IMR-90 (cell line): ENCODE measurements around the gene ST6GALNAC2. TPM values are rescaled to one million over a fixed set of nuclear protein-coding genes. Genes with fewer than 3 reads are reported as not detected.
A peak's percentile ranks its signal among the peaks of the same experiment; 100 is the strongest.

Experiments used
- ATAC-seq: fragments of 200-7000 bp; cut with Tn5 transposase; 2 replicates; pipeline ENCODE4 v1.9.1; 2020; ENCODE audit warnings: low read depth, mild to moderate bottlenecking, moderate library complexity
- BruUV-seq: library from RNA; stranded (reverse); fragments of 400-500 nt; replicated peaks from 2 replicates; lab custom pipeline; 2021; lab: Mats Ljungman, UMichigan
- CTCF ChIA-PET: fragments of 300-600 bp; formaldehyde crosslinking; extraction: SDS; loops from one replicate; lab custom pipeline; 2021; ENCODE audit warnings: antibody characterized with exemption; lab: Yijun Ruan, JAX
- POLR2A ChIA-PET: fragments of 300-600 bp; sonication (Branson Sonifier 250); formaldehyde crosslinking; loops from one replicate; lab custom pipeline; 2022; ENCODE audit warnings: antibody characterized with exemption; ENCODE audit not compliant: unreplicated experiment; lab: Charles Lee
- DNase-seq: peaks from one replicate; pipeline ENCODE4 v3.0.0; 2013
- H2AFZ ChIP-seq: replicated peaks from 2 replicates; pipeline ENCODE3; 2013; ENCODE audit warnings: low read length, mild to moderate bottlenecking; ENCODE audit not compliant: poor library complexity
- H2AK5ac ChIP-seq: 2 replicates; pipeline ENCODE4 v1.6.1; 2013; ENCODE audit warnings: low read depth, low read length, inconsistent platforms
- H2AK9ac ChIP-seq: replicated peaks from 2 replicates; pipeline ENCODE3; 2013; ENCODE audit warnings: mild to moderate bottlenecking, low read depth, low read length, moderate library complexity; ENCODE audit not compliant: poor library complexity
- H2BK120ac ChIP-seq: 2 replicates; pipeline ENCODE4 v1.6.1; 2013; ENCODE audit warnings: low read depth, low read length, inconsistent platforms
- H2BK15ac ChIP-seq: 3 replicates; pipeline ENCODE4 v1.6.1; 2013; ENCODE audit warnings: low read depth, low read length, inconsistent platforms
- H2BK20ac ChIP-seq: 2 replicates; pipeline ENCODE4 v1.6.1; 2013; ENCODE audit warnings: low read depth, mild to moderate bottlenecking, inconsistent platforms, low read length, moderate library complexity
- H2BK5ac ChIP-seq: 2 replicates; pipeline ENCODE4 v1.6.1; 2013; ENCODE audit warnings: mild to moderate bottlenecking, low read depth, low read length, inconsistent platforms; ENCODE audit not compliant: poor library complexity, severe bottlenecking
- H3K14ac ChIP-seq: replicated peaks from 2 replicates; pipeline ENCODE4 v1.6.1; 2013; ENCODE audit warnings: low read depth, low read length, inconsistent platforms
- H3K18ac ChIP-seq: 2 replicates; pipeline ENCODE4 v1.6.1; 2013; ENCODE audit warnings: low read depth, low read length, control low read depth
- H3K23ac ChIP-seq: 2 replicates; pipeline ENCODE4 v1.6.1; 2013; ENCODE audit warnings: low read depth, low read length, inconsistent platforms
- H3K27ac ChIP-seq: 2 replicates; pipeline ENCODE4 v1.5.1; 2013; ENCODE audit warnings: mild to moderate bottlenecking, control low read depth, low read length; ENCODE audit not compliant: insufficient read depth
- H3K27me3 ChIP-seq: 2 replicates; pipeline ENCODE4 v1.6.1; 2013; ENCODE audit warnings: low read length; ENCODE audit not compliant: control insufficient read depth, insufficient read depth
- H3K36me3 ChIP-seq: 2 replicates; pipeline ENCODE4 v1.6.1; 2013; ENCODE audit warnings: low read length, mixed read lengths; ENCODE audit not compliant: control insufficient read depth, insufficient read depth
- H3K4ac ChIP-seq: 2 replicates; pipeline ENCODE4 v1.6.1; 2013; ENCODE audit warnings: low read depth, low read length, inconsistent platforms
- H3K4me1 ChIP-seq: 2 replicates; pipeline ENCODE4 v1.6.1; 2013; ENCODE audit warnings: low read length, mixed read lengths; ENCODE audit not compliant: control insufficient read depth, insufficient read depth
- H3K4me2 ChIP-seq: 2 replicates; pipeline ENCODE4 v1.6.1; 2013; ENCODE audit warnings: low read depth, mild to moderate bottlenecking, control low read depth, low read length, moderate library complexity
- H3K4me3 ChIP-seq: 2 replicates; pipeline ENCODE4 v1.5.1; 2013; ENCODE audit warnings: low read depth, mild to moderate bottlenecking, control low read depth, low read length, moderate library complexity; ENCODE audit not compliant: insufficient read depth
- H3K56ac ChIP-seq: 2 replicates; pipeline ENCODE4 v1.6.1; 2013; ENCODE audit warnings: low read length, inconsistent platforms; ENCODE audit not compliant: insufficient read depth; ENCODE audit errors: extremely low read depth
- H3K79me1 ChIP-seq, 2 experiments: 2 replicates each; pipeline ENCODE4 v1.6.1; 2013; ENCODE audit warnings: low read length in 2 of 2, inconsistent platforms in 1 of 2, low read depth in 1 of 2
- H3K9ac ChIP-seq: 2 replicates; pipeline ENCODE4 v1.6.1; 2013; ENCODE audit warnings: low read depth, low read length, control low read depth
- H3K9me1 ChIP-seq: 2 replicates; pipeline ENCODE4 v1.6.1; 2013; ENCODE audit warnings: low read length, inconsistent platforms; ENCODE audit not compliant: insufficient read depth
- H3K9me3 ChIP-seq: 2 replicates; pipeline ENCODE4 v1.6.1; 2013; ENCODE audit warnings: low read length; ENCODE audit not compliant: control insufficient read depth, insufficient read depth
- H4K20me1 ChIP-seq: 2 replicates; pipeline ENCODE4 v1.6.1; 2013; ENCODE audit warnings: low read length, inconsistent platforms; ENCODE audit not compliant: insufficient read depth
- H4K5ac ChIP-seq: 2 replicates; pipeline ENCODE4 v1.6.1; 2013; ENCODE audit warnings: mild to moderate bottlenecking, low read depth, low read length, control low read depth
- H4K8ac ChIP-seq, 2 experiments: 2 replicates each; pipeline ENCODE4 v1.6.1; 2013; ENCODE audit warnings: low read depth in 2 of 2, low read length in 2 of 2, control low read depth in 1 of 2, inconsistent platforms in 1 of 2
- H4K91ac ChIP-seq: 2 replicates; pipeline ENCODE4 v1.6.1; 2013; ENCODE audit warnings: low read depth, low read length, inconsistent platforms; ENCODE audit not compliant: insufficient read depth
- BHLHE40 ChIP-seq: fragments of 150-350 bp; IDR thresholded peaks from 2 replicates; pipeline ENCODE4 v1.6.1; 2016; ENCODE audit warnings: mild to moderate bottlenecking, low read depth, low read length
- CEBPB ChIP-seq: IDR thresholded peaks from 2 replicates; pipeline ENCODE4 v1.6.1; 2012; ENCODE audit warnings: low read depth, low read length, improper control_type of control experiment
- ELK1 ChIP-seq: fragments of 150-350 bp; IDR thresholded peaks from 2 replicates; pipeline ENCODE4 v1.6.1; 2016; ENCODE audit warnings: low read depth, mild to moderate bottlenecking, low read length, moderate library complexity, borderline replicate concordance
- MAFK ChIP-seq: IDR thresholded peaks from 2 replicates; pipeline ENCODE4 v1.6.1; 2012; ENCODE audit warnings: low read depth, low read length, improper control_type of control experiment
- MAZ ChIP-seq: IDR thresholded peaks from 2 replicates; pipeline ENCODE4 v1.6.1; 2012; ENCODE audit warnings: low read depth, mild to moderate bottlenecking, low read length, improper control_type of control experiment, moderate library complexity, borderline replicate concordance
- MXI1 ChIP-seq: IDR thresholded peaks from 2 replicates; pipeline ENCODE4 v1.6.1; 2012; ENCODE audit warnings: low read depth, mild to moderate bottlenecking, low read length, moderate library complexity, borderline replicate concordance
- POLR2A ChIP-seq: IDR thresholded peaks from 2 replicates; pipeline ENCODE4 v1.6.1; 2012; ENCODE audit warnings: mild to moderate bottlenecking, low read depth, low read length
- RAD21 ChIP-seq: IDR thresholded peaks from 2 replicates; pipeline ENCODE4 v1.6.1; 2012; ENCODE audit warnings: low read length, improper control_type of control experiment
- RFX5 ChIP-seq: IDR thresholded peaks from 2 replicates; pipeline ENCODE4 v1.8.0; 2012; ENCODE audit warnings: low read depth, mild to moderate bottlenecking, low read length, moderate library complexity
- WGBS, 2 experiments: methylation state at CpG; one replicate each; pipeline versions ENCODE4 v1.1.5 to v1.1.7; 2013; ENCODE audit warnings: missing lambda C conversion rate in 2 of 2; ENCODE audit not compliant: insufficient read length in 1 of 2; ENCODE audit errors: extremely low coverage in 2 of 2; 5-methylcytosine and 5-hydroxymethylcytosine counted together
- dilution Hi-C: fragments of 300-500 bp; cut with HindIII; formaldehyde crosslinking; loops from one replicate; pipeline ENCODE4 v1.14.3; 2018; ENCODE audit warnings: low sequenced_read_pairs; ENCODE audit not compliant: unreplicated experiment
- in situ Hi-C: fragments of 300-500 bp; cut with MboI; formaldehyde crosslinking; loops from 3 replicates; pipeline ENCODE4 v1.14.3; 2019; ENCODE audit warnings: low sequenced_read_pairs, inconsistent platforms, mixed read lengths
- intact Hi-C: fragments of 100-400 bp; cut with micrococcal nuclease; formaldehyde crosslinking; loops from 2 replicates; pipeline ENCODE4 v1.10.0; 2022
- polyA plus RNA-seq, 3 experiments: library from polyadenylated mRNA; depleted of rRNA; stranded (reverse); fragments of >200 nt; gene quantifications; 2 replicates each; pipeline ENCODE4 v1.2.3, GENCODE V29; 2012; ENCODE audit warnings: low replicate concordance in 1 of 3
- total RNA-seq: library from RNA; depleted of rRNA; stranded (reverse); fragments of >200 nt; gene quantifications from 2 replicates; pipeline ENCODE4 v1.2.3, GENCODE V29; 2012
- TF ChIP-seq, protein P1 (sequence below): conservative IDR thresholded peaks from 2 replicates; pipeline ENCODE4 v1.5.1; 2012; ENCODE audit warnings: mild to moderate bottlenecking, low read depth, low read length, improper control_type of control experiment

Gene ST6GALNAC2
- total and polyA plus RNA-seq, 2 of the 4 experiments (the other 2 are of a cell fraction) = 0.10 TPM; not detected in 1

DNA sequence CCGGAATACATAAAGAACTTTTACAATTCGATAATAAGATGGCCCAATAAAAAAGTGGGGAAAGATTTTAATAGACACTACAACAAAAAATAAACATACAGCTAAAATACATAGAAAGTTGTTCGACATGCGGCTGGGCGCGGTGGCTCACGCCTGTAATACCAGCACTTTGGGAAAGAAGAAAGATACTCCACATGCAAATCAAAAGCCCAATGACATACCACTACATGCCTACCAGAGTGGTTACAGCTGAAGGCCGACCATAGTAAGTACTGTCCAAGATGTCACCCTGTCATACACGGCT is 36.5 kb downstream of the ST6GALNAC2 start:
- no peak overlapping the region for H3K18ac ChIP-seq
- in situ Hi-C loops = no loop called here
- CTCF ChIA-PET = interaction anchor here (1.1 kb wide), 1 partner anchor 28 kb away, joined by 4 read pairs; no protein-coding TSS in a partner anchor

More for the DNA sequence above, 36.5 kb downstream of the ST6GALNAC2 start:
- Histone ChIP-seq H3K4me3 (no peak overlapping the region), H3K4ac (no peak overlapping the region), H3K27ac (no peak overlapping the region), H3K23ac (no peak overlapping the region), H2AK9ac (no peak overlapping the region), H2BK20ac (0 out of 2 replicates have a peak overlapping the region, but pooled peaks have one; percentile 46), H3K36me3 (no peaks in the 10 kb centered on the region), H4K5ac (no peak overlapping the region), H2AFZ (no peak overlapping the region), H2BK120ac (no peak overlapping the region), H3K9ac (no peak overlapping the region), H3K79me1 (0 out of 4 replicates have a peak, but pooled peaks cover 0 to 12% of the 10 kb centered on the region in 2 experiments), H3K9me3 (no peaks in the 10 kb centered on the region), H3K4me1 (peaks cover 20% of the 10 kb centered on the region), H3K4me2 (no peak overlapping the region), H3K14ac (no peak overlapping the region), H3K56ac (no peak overlapping the region), H2BK5ac (no peak overlapping the region), H4K91ac (no peak overlapping the region), H2BK15ac (no peak overlapping the region), H3K27me3 (no peaks in the 10 kb centered on the region), H3K9me1 (peaks cover 18% of the 10 kb centered on the region), H2AK5ac (no peak overlapping the region), H4K8ac (no peak overlapping the region), H4K20me1 (peaks cover 6% of the 10 kb centered on the region; the same call in 1 of the 2 replicates)
- BruUV-seq = no TSS peak
- POLR2A ChIA-PET = interaction anchor here (0.6 kb wide), 1 partner anchor 82 kb away, joined by 6 read pairs; no protein-coding TSS in a partner anchor
- dilution Hi-C loops (no loop called here), intact Hi-C loops (no loop called here)
- no peak for ATAC-seq
- WGBS, 2 experiments = no CpG with 5 or more reads among the region's 9 CpGs
- DNase-seq = no peak
- TF ChIP-seq RAD21 = no peak
- TF ChIP-seq MAFK = no peak
- TF ChIP-seq POLR2A = no peak
- TF ChIP-seq RFX5 = no peak
- no peak for TF ChIP-seq CEBPB
- no peak for TF ChIP-seq MXI1
- no peak for TF ChIP-seq BHLHE40
- no peak for TF ChIP-seq ELK1
- TF ChIP-seq, protein P1, sequence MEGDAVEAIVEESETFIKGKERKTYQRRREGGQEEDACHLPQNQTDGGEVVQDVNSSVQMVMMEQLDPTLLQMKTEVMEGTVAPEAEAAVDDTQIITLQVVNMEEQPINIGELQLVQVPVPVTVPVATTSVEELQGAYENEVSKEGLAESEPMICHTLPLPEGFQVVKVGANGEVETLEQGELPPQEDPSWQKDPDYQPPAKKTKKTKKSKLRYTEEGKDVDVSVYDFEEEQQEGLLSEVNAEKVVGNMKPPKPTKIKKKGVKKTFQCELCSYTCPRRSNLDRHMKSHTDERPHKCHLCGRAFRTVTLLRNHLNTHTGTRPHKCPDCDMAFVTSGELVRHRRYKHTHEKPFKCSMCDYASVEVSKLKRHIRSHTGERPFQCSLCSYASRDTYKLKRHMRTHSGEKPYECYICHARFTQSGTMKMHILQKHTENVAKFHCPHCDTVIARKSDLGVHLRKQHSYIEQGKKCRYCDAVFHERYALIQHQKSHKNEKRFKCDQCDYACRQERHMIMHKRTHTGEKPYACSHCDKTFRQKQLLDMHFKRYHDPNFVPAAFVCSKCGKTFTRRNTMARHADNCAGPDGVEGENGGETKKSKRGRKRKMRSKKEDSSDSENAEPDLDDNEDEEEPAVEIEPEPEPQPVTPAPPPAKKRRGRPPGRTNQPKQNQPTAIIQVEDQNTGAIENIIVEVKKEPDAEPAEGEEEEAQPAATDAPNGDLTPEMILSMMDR = no peak
- TF ChIP-seq MAZ = no peak
